Cardiac fibroblast (primary cell): ENCODE data around the gene SELENOS.

Source experiments
- DNase-seq, 2 donors: peaks; one replicate each; pipeline versions ENCODE4 v3.0.0 to v3.0.0-alpha.2; 2010; ENCODE audit warnings: low read depth in 2 of 2
- H3K4me3 ChIP-seq, 2 donors: replicated peaks in 1 of 2; 1 replicate in 1 of 2; 2 replicates in 1 of 2; pipeline ENCODE4 v1.5.1; 2011; ENCODE audit warnings: low read depth in 2 of 2, low read length in 2 of 2, mild to moderate bottlenecking in 2 of 2, moderate library complexity in 1 of 2
- TF ChIP-seq, protein P1 (sequence below): IDR thresholded peaks from one replicate; pipeline ENCODE4 v1.5.1; 2011; ENCODE audit warnings: low read depth, mild to moderate bottlenecking, low read length, inconsistent platforms

Gene SELENOS

DNA sequence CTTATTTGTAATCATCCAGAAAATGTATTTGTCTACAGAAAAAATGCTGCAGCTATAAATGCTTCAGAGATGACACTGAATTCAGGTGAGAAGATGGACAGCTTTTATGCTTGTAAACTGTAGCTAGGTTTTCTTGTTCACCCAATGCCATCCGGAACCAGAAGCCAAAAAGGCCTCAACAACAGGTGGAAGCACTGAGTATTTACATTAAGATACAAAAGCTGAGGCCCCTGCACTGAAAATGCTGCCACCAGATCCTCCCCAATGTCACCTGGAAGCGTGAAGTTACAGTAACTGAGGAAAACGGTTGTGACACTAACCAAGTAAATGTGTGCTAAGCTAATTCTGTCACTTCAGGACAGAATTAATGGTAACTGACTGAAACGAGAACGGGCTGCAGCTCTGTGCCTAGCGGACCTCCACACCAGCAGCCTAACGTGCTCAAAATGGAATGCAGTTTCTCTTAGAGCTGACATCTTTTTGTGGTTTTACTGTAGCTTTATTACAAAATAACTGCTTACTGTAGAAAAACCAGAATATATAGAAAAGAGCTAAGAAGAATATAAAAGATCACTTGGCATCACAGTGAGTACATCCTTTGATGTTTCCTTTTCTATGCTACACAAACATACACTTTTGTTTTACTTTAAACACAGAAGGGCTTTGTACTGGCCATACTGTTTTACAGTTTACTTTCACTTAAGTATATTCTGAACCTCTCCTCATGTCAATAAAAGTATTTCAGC lies 33.1 kb downstream of the SELENOS start:
- no peak overlapping the region for H3K4me3 ChIP-seq
- DNase-seq, result peak in 1 of 2 donors; percentile 34
- TF ChIP-seq, protein P1, sequence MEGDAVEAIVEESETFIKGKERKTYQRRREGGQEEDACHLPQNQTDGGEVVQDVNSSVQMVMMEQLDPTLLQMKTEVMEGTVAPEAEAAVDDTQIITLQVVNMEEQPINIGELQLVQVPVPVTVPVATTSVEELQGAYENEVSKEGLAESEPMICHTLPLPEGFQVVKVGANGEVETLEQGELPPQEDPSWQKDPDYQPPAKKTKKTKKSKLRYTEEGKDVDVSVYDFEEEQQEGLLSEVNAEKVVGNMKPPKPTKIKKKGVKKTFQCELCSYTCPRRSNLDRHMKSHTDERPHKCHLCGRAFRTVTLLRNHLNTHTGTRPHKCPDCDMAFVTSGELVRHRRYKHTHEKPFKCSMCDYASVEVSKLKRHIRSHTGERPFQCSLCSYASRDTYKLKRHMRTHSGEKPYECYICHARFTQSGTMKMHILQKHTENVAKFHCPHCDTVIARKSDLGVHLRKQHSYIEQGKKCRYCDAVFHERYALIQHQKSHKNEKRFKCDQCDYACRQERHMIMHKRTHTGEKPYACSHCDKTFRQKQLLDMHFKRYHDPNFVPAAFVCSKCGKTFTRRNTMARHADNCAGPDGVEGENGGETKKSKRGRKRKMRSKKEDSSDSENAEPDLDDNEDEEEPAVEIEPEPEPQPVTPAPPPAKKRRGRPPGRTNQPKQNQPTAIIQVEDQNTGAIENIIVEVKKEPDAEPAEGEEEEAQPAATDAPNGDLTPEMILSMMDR, result no peak

DNA sequence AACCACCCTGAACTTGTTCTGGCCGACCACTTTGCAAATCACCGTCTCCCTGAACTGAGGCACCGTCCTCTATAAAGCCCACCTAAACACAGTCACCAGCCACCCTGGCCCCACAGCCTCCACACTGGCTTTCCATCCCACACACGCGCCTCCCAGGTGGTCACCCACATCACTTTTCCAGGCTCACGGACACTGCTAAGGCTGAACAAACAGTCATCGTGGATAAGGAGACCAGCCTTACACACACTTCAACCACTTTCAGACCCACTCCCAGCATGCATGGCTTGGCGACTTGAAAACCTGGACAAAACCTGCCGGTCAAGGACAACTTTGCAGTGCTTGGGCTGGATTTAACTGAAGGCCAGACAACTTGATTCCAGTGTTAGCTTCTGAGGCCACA lies 33.9 kb downstream of the SELENOS start:
- DNase-seq, result no peak
- TF ChIP-seq, protein P1, result no peak

DNA sequence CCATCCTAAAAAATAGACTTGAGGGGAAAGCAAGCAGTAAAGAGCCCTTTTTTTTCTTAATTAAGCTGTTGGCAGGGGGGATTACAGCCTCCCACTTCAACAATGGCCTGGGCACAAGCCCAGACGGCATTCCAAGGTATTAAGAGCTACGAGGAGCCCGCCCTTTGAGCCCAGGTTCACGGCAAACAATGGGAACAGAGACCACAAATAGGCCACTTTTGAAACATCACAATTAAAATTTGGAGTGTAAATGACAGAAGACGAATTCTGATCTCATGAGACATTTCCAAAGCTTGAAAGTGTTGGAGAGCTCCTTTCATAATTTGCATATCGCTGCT lies 34.3 kb downstream of the SELENOS start:
- TF ChIP-seq, protein P1, result no peak
- no peak for DNase-seq
- H3K4me3 ChIP-seq, result no peak overlapping the region

More for the DNA sequence above, 33.9 kb downstream of the SELENOS start:
- H3K4me3 ChIP-seq, result no peak overlapping the region

DNA sequence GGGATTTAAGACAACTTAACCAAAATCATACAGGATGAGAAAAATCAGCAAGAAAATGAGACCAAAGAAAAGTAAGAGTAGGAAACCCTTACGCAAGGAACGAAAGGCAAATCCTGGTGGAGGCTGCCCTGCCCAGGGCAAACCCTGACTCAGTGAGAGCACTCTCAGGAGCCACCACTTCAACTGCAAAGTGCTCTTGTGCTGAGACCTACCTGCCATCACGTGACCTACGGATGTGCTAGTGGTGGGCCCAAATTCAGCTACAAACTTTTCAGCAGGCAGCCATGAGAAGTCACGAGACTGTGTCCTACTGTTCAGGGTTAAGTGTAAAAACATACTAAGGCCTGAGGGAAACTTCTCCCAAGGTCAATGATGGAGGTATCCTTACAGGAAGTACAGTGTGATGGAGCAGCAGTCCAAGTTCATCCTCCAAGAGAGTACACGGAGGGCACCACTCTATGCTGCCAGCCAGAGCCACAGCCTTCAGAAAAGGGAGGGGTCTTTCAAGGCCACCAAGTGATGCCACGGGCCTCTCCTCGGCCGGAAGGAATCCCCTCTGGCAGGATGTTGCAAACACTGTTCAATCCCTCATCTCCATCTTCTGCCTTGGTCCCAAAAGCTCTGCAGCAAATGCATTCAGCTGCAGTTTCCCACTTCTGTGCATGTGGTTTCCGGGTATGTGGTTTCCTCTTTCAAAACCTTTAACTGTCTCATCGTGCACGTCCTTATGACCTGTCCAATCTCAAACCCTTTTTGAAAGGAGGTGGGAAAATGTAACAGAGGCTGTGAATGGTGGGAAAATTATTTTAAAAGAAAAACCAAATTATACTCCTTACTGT lies 34.9 kb downstream of the SELENOS start:
- no peak overlapping the region for H3K4me3 ChIP-seq
- TF ChIP-seq, protein P1, result no peak
- DNase-seq, result peak; percentile 75 to 81

DNA sequence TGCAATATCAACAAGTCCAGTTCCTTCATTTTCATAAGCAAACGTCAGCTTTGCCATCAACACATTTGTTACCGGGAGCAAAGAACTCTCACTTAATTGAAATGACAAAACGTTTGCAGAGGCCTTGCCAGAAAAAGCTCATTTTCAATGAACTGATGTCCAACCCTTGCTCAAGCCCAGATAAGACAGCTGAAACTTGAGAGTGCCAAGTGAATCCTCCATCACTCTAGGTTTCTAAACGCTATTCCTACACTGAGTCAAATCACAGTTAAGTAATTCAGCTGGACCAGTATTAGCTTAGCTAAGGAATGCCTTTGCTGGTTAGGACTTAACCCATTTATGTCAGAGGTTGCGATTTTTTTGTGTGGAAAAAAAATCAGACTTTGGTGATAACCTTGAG lies 36.9 kb downstream of the SELENOS start:
- peak; percentile 67 to 92 for DNase-seq
- TF ChIP-seq, protein P1, result no peak
- H3K4me3 ChIP-seq, result no peak overlapping the region

DNA sequence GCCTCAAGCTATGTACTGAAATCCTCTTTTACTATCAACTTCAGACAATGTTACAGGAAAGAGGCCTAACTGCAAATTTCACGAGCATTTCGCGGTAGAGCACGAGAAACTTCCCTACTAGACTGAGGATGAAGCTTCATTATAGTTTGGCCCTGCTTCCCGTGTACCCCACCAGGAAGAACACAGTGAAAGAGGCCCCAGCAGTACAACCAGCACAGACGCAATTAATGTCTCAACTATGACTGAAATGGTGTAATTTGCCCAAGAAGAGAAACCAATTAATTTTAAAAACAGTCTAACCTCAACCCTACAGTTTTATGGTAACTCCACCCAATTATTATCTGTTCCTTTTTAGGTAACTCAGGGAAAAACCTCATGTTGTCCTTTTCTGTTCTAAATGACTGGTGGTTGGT lies 37.6 kb downstream of the SELENOS start:
- DNase-seq, result no peak
- TF ChIP-seq, protein P1, result no peak
- no peak overlapping the region for H3K4me3 ChIP-seq
